GM19099 (cell line): Measurements from ENCODE around the gene RBM38.

ENCODE experiments used
- POLR2A ChIP-seq: IDR thresholded peaks from 3 replicates; pipeline ENCODE4 v1.6.1; 2011; ENCODE audit warnings: low read depth; ENCODE audit not compliant: insufficient read length; ENCODE audit errors: extremely low read depth

The RBM38 gene

DNA sequence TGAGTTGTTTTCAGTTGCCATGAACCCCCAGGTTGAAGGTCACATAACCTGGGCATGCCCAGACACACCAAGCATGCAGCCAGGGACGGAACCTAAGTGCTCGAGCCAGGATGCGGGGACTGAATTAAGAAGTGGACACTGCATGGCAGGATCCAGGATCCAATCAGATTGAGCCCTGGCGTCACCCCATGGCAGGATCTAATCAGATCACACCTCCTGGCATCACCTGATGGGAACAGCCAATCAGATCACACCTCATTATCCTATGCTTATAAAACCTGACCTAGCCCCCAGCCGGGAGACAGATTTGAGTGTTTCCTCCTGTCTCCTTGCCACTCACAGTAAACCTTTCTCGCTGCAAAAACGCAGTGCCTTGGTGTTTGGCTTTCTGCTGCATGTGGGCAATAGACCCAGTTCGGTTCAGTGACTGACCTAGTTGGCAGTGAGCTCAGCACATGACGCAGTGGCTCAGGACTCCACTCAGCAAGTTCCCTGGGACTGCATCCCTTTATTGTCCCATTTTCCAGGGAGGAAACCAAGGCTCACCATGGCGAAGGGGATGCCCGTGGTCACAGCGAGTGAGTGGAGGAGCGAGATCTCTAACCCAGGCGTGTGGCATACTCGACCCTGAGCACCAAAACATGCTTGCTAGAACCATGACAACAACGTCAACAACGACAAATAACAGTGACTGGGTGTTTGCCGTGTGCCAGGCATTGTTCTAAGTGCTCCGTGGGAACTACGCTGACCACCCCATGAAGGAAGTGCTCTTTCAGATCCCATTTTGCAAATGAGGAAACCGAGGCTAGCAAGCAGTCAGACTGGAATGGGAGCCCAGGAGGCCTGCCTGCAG, 66.3 kb downstream of the RBM38 start:
- no peak for TF ChIP-seq POLR2A

- TF ChIP-seq POLR2A, result no peak
Observed at GRCh38 chr20:57458400-57459160, 67.4 kb downstream of the RBM38 start.
